CD4-positive, alpha-beta T cell treated with Interleukin-21 for 1 hour (primary cell): ENCODE results near the gene STRAP.
"Not testable (repeated sequence)": the region's sequence is repeated elsewhere in the genome, so short reads cannot be mapped to it uniquely, and the experiment has no call there.

ENCODE experiments used
- DNase-seq: peaks from one replicate; pipeline ENCODE4 v3.0.0-alpha.2; 2020

Gene STRAP

DNA sequence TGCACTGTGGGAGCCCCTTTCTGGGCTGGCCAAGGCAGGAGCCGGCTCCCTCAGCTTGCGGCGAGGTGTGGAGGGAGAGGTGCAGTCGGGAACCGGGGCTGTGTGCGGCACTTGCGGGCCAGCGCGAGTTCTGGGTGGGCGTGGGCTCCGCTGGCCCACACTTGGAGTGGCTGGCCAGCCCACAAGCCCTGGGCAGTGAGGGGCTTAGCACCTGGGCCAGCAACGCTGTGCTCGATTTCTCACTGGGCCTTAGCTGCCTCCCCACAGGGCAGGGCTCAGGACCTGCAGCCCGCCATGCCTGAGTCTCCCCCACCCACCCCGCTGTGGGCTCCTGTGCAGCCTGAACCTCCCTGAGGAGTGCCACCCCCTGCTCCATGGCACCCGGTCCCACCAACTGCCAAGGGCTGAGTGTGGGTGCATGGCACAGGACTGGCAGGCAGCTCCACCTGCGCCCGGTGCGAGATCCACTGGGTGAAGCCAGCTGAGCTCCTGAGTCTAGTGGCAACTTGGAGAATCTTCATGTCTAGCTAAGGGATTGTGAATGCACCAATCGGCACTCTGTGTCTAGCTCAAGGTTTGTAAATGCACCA lies 7.5 kb upstream of the STRAP start:
- DNase-seq = not testable (repeated sequence)

DNA sequence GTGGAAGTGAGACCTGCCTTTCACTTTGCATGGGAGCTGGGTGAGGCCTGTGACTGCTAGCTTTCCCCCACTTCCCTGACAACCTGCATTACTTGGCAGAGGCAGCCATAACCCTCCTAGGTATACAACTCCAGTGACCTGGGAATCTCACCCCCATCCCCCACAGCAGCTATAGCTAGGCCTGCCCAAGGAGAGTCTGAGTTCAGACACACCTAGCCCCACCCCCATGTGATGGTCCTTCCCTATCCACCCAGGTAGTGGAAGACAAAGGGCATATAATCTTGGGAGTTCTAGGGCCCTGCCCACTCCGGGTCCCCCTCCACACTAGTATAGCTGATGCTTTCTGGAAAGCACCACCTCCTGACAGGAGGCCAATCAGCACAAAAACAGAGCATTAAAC lies 6.3 kb upstream of the STRAP start:
- no peak for DNase-seq

DNA sequence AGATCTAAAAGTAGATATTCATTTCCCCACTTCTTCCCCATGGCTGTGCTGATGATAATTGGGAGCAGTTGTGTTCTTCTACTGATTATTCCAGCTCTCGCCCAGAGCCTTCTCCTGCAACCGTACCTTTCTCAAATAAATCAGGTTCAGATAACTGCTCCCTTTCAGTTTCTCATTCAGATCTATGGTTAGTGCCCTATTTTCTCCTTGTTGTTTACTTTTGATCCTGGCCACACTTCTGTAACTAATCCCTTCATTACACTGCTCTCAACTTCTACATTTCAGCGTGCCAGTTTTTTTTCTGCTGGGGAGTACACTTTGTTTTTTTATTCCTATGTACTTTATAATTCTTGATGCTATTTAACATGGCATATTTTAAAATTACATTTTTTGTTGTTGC lies 2.8 kb upstream of the STRAP start:
- no peak for DNase-seq

DNA sequence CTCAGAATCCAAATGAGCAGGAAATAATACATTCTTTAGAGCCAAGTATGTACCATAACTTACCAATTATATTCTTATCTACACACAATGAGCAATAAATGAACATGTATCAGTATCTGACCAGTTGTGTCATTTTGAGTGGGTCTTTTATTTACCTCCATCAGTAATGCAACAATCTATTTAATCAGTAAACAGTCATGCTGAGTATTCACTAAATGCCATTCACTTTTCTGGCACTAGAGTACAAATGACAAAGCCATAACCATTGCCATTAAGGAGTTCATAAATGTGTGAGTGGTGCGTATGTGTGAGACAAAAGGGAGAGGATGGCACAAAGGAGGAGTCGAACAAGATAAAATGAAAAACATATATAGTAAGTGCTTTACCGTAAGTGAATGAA lies 1.5 kb upstream of the STRAP start:
- DNase-seq = no peak

DNA sequence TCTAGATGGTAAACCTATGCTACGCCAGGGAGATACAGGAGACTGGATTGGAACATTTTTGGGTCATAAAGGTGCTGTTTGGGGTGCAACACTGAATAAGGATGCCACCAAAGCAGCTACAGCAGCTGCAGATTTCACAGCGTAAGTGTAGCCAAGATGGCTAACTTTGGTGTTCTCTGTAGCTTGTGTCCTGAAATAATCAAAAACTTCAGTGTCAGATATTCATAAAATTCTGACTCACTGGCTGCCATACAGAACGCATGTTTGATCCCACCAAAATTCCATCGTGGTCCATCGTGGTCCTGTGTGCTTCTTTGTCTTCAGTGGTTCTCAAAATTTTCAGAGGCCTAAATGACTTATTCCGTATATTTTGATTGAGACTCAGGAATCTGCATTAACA lies 1.3 kb downstream of the STRAP start:
- DNase-seq = no peak

DNA sequence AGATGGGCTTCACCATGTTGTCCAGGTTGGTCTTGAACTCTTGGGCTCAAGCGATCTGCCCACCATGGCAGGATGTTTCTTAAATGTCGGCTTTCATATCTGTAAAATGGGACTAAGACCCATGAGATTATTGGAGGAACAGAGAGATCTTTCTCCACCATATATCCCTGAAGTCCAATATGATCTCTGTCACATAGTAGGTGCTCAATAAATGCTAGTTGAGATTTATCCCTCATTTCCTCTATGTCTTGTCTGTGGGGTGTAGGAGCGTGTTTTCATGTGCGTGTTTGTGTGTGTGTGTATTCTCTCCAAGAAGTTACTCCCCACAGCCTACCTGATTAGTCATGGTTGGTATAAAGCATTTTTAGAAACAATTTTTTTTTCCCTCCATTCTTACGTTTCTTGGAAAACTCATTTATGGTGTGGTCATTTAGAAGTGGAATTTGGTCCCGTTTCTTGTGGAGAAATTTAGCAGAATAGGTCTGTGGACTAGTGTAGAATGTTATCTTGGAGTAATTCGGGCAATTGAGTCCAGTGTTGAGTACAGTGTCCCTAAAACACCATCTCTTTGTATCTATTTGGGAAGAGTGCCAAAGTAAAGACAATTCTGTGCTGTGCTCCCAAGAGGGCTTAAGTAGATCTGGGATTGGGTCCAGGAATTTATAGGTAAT lies 4.3 kb downstream of the STRAP start:
- DNase-seq = no peak

DNA sequence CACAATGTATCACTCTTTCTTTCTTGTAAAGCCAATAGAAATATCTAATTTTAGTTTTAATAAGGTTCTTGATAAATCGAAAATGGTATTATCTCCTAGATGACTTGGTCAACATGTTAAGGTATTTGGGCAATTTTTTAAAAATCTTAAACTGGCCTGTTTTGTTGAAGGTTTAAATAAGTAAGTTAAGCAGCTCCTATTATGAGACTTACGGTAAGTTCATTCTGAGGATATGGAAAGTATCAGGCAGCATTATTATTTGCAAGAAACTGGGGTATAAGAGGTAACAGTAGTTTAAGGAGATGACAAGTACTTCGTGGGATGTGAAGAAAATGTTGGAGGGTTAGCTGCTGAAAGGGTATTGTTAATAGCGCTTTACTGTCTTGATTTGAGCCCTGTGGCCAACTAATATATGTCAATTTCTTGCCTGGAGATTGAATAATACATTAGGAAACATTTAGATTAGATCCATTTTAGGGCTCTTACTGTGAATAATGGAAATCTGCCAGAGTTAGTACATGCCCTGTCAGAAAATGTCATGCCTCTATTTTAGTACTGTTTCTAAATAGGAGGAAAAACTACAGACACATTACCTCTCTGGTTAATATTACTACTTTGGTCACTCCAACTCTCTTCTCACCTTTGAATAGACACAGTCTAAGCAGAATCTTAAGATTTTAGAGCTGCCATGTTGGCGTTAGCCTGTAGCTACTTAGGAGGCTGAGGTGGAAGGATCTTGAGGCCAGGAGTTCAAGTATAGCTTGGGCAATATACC lies 5.0 kb downstream of the STRAP start:
- no peak for DNase-seq

DNA sequence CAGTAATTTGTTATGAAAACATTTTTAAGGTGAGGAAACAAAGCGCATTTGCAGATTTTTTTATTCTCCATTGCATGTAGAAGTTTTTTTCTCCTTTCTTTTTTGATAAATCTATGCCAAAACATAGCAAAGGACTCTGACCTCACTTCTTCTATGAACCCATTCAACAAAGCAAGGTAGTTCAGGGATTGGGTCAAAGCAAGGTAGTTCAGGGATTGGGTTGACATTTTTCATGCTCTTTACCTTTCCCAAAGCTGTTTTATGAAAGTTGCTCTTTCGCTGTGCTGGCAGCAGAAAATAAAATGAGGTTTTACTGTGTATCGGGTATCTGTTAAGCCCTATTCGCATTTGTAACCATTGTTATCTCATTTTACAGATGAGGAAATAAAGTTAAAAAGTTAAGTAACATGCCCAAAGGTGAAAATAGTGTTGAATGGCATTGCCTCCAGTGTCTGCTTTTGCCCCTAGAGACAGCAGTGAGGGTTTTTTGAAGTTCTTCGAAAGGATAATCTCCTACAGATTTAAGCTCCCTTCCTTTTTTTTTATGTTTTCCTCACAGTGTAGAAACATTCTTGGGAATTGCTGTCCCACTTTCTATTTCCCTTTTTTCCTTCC lies 10.6 kb downstream of the STRAP start:
- DNase-seq = no peak

DNA sequence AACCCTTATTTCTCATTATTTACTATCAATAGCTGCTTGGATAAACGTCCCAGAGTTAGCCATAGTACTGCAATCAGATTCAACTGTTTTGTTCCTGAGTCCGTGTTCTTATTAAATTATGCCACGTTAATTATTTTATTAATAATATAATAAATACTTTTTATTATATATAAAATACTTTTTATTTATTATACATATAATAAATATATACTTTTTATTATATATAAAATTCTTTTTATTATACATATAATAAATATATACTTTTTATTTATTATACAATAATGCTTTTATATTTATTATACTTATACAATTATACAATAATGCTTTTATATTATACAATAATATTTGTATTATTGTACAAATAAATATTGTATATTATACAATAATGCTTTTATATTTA lies 11.1 kb downstream of the STRAP start:
- no peak for DNase-seq

DNA sequence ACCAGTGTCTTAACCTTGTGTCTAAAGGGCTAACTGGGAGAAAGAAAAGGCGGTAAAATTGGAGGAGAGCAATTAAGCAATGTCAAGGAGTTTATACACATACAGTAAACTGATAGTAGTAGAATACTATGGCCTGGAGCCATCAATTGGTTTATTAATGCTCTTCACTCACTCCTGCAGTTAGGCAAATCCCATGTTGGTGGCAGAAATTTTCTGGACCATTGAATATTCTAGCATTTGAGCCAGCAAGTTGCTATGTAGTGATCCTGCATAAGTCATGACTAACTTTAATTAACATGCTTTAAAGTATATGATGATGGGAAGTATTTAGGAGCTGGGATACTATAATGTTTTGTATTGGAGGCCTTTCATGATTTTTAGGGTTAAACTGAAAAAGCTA lies 14.7 kb downstream of the STRAP start:
- DNase-seq = no peak

DNA sequence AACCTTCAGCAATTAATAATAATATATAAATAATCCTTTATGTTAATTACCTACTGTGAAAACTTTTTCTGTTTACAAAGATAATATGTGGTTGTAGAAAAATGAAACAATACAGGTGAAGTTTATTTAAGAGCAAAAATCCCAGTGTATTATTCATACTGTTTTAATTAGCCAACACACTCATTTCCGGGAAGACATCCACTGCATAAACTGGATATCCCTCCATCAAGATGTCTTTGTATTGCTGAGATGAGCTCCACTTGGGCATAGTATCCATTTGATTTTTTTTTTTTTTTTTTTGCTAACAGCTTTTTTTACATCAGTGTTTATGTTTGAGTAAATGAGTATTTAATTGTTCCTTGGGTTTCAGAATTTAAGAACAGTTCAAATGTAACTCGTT lies 15.2 kb downstream of the STRAP start:
- no peak for DNase-seq

DNA sequence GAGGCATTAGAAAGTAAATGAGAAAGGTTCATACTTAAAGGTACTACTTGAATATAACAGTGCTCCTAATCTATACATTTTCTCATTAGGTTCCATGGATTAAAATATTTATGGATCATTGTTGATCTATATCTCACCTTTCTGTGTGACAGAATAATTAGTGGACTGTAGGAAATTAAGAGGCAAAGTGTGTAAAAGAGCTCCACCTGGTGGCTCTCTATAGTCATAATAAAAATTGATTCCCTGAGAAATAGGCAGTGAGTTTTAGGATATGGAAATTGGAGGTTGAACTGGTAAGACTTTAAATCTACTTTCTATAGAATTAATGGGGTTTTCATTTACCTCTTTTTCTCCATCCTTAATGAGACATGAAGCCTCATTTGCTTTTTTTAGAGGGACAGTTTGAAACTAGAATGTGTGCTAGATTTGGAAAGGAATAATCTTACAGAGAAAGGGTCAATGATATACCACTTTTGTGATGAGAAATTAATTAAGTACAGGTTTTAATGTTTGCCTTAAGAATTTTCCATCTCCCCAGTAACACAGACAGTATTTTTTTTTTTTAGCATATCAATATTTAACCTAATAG lies 17.2 kb downstream of the STRAP start:
- peak; percentile 56 for DNase-seq

DNA sequence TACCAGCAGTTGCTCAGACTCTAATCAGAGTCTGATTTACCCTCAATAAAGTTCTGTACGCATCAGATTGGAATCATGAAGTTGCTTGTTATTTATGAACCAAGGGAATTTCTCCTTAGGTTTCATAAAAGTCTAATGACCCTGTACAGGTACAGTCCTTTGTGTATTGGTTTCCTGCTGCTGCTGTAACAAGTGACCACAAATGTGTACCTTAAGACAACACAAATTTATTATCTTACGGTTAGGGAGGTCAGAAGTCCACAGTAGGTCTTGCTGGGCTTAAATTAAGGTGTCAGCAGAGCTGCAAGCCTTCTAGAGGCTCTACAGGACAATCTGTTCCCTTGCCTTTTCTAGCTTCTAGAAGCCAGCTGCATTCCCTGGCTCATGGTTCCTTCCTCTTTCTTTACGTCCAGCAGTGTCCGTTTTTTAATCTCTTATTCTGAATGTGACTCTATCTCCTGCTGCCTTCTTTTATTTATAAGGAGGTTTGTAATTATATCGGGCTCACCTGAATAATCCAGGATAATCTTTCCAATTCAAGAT lies 22.3 kb downstream of the STRAP start:
- DNase-seq = no peak

DNA sequence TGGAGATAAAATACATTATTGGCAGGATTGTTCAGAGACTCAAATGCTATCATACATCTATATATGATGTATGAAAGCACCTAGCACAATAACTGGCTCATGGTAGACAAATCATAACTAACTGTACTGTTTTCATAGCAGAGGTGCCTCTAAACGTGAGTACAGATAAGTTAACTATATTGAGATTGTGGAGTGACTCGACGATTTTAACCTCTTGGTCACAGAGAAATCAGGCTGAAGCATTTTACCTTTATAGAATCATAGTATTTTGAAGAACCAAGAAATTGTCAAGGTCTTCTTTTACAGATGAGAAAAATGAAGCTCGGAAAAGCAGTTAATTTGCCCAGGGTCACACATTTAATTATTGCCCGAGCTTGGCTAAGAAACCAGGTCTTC lies 28.3 kb downstream of the STRAP start:
- DNase-seq = no peak

DNA sequence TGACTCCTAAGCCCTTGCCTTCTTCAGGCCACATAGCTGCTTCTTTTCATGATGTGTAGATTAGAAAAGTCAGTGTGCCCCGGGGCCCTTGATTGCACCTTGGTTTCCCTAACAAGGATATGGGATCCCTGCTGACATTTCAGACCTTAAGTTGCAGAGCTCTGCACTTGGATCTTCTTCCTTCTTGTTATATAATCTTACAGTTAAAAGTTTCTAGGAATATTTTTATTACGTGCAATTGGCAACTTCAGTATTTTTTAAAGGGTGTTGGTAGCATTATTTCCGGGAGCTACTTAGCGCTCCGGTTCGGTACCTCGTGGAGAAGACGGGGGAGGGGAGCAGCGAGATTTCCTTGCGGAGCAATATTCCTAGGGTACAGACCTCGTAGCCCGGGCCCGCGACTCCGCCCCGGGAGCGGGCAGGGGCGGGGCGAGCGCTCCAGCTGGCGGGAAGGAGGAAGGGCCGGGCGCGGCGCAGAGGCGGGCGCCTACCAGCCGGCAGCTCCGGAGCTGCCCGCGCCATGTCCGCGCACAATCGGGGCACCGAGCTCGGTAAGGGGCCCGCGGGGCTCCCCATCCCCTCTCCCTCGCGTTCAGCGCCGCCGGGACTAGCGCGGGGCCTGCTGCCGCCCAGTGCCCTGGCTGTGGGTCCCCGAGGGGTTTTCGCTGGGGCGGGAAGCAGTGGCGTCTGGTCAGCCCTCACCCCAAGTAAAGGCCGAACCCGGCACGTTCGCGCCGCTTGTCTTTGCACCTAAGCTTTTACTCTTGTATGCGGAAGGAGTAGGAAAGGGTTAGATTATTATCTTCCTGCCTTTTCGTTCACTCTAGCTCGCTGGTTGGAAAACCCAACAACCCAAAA lies 28.9 kb downstream of the STRAP start, which contains the start of gene DERA:
Gene DERA (plus strand): TSS at position 469 of the 858 bp plus-strand sequence. CDS start 52 bp downstream, at position 521.
- DNase-seq = peak; percentile 59

DNA sequence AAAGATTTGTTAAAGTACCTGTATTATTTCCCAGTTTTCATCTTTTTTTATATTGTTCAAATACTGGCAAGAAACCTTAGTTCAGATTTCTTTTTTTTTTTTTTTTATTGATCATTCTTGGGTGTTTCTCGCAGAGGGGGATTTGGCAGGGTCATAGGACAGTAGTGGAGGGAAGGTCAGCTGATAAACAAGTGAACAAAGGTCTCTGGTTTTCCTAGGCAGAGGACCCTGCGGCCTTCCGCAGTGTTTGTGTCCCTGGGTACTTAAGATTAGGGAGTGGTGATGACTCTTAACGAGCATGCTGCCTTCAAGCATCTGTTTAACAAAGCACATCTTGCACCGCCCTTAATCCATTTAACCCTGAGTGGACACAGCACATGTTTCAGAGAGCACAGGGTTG lies 29.7 kb downstream of the STRAP start:
- DNase-seq = not testable (repeated sequence)

DNA sequence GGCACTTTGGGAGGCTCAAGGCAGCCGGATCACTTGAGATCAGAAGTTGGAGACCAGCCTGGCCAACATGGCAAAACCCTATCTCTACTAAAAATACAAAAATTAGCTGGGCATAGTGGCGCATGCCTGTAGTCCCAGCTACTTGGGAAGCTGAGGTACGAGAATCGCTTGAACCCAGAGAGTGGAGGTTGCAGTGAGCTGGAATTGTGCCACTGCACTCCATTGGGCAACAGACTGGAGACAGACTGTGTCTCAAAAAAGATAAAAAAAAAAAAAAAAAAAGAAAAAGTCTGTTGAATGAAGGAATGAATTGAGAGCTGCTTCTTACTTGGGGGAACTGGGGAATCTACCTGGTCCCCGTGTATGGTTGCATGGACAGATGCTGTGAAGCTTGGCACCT lies 31.9 kb downstream of the STRAP start:
- not testable (repeated sequence) for DNase-seq

DNA sequence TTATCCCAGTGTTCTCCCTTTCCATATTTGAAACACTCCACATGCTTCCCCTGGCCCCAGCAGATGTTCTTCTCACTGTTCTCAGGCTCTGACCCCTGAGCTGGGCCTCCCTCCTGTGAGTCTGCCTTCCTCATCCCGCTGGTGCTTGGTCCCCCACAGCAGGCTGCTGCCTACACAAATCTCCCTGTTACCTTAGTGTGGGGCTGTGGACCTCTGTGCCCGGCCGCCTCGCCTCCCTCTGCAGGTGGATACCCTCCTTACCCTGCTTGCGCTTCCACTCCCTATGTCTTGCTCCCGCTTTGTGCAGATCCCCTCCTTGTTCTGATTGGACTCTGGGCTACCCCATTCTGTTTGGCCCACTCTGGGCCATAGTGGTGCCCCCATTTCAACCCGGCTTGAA lies 35.9 kb downstream of the STRAP start:
- DNase-seq = no peak

DNA sequence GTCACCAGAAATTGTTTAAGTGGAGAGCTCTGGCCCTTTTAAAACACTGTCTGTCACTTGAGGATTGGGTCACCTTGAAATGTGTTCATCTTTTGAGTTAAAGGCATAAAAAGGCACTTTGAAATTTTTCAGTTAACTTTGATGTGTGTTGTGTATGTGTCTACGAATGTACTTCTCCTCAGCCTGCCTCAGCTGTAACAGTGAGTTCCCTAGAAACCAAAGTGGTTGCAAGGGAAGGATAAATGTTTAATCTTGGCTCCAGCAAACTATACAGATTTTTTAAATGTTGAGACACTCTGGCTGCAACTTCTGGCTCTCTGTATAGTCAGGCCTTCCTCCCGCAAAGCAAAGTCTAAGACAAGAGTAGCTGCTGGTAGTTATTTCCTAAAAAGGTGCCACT lies 37.2 kb downstream of the STRAP start:
- DNase-seq = no peak

DNA sequence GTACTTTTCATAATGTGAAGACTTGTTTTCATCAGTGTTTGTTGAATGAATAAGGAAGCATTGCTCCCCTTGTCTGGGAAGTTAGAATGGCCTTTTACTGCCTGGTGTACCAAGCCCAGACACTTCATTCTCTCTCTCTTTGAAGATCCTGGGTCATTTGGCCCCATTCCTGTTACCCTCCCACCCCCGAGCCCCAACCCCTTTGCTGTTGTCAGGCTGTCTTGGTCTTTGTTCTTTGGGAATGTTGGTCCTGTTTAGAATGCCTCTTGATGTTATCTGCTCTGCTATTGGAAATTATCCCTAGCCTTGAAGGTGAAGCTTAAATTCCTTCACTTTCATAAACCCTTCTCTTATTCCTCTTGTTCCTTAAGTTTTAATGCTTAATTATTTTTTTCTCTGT lies 42.8 kb downstream of the STRAP start:
- DNase-seq = no peak

DNA sequence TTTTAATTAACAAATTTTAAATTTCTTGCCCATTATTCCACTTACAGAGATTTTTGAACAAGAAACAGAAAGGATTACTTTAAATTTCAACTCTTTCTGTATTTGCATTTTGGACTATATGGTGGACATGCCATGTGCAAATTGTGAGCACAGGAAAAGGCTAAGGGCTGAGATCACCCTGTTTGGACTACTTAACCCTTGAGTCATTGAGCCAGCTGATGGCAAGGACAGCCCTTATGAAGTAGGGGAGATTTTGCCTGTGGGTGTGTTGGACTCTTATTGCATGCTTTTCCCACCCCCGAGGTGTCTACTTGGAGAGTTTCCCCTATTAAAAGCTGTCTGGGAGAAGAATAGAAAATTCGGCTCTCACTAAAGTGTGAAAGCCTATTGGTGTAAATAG lies 46.2 kb downstream of the STRAP start:
- no peak for DNase-seq
